HEK293 (cell line): Measurements from ENCODE around the gene ENKUR.
A peak's percentile ranks its signal among the peaks of the same experiment; 100 is the strongest.

ENCODE experiments used
- BCL6B ChIP-seq: fragments of 450-650 bp; formaldehyde crosslinking; IDR thresholded peaks from 2 replicates; pipeline ENCODE4 v1.5.1; 2017; ENCODE audit warnings: missing biosample characterization, missing genetic modification characterization
- HOXC10 ChIP-seq: sonication (generic); formaldehyde crosslinking; IDR thresholded peaks from 2 replicates; pipeline ENCODE4 v1.8.1; 2023; ENCODE audit warnings: mild to moderate bottlenecking, missing genetic modification reagents
- INSM2 ChIP-seq: fragments of 450-650 bp; formaldehyde crosslinking; IDR thresholded peaks from 2 replicates; pipeline ENCODE4 v1.5.1; 2016; ENCODE audit warnings: missing biosample characterization, missing genetic modification characterization
- PRDM1 ChIP-seq: fragments of 450-650 bp; formaldehyde crosslinking; IDR thresholded peaks from 2 replicates; pipeline ENCODE4; 2016; ENCODE audit warnings: missing biosample characterization, missing genetic modification characterization
- PRDM4 ChIP-seq: fragments of 450-650 bp; formaldehyde crosslinking; IDR thresholded peaks from 2 replicates; pipeline ENCODE4 v1.5.1; 2017; ENCODE audit warnings: missing biosample characterization, missing genetic modification characterization
- SALL2 ChIP-seq: fragments of 450-650 bp; formaldehyde crosslinking; IDR thresholded peaks from 2 replicates; pipeline ENCODE4 v1.5.0; 2017; ENCODE audit warnings: missing biosample characterization, mild to moderate bottlenecking, missing genetic modification characterization, borderline replicate concordance
- SETDB1 ChIP-seq: IDR thresholded peaks from one replicate; pipeline ENCODE4 v1.6.1; 2017; ENCODE audit warnings: mild to moderate bottlenecking, low read length, moderate library complexity, mixed read lengths; ENCODE audit not compliant: insufficient read length
- SP2 ChIP-seq: fragments of 450-650 bp; formaldehyde crosslinking; IDR thresholded peaks from 2 replicates; pipeline ENCODE4 v1.5.1; 2016; ENCODE audit warnings: missing biosample characterization, missing genetic modification characterization
- ZBTB26 ChIP-seq: fragments of 450-650 bp; formaldehyde crosslinking; optimal IDR thresholded peaks from 2 replicates; pipeline ENCODE3; 2016; ENCODE audit warnings: missing biosample characterization, mild to moderate bottlenecking, missing genetic modification characterization
- ZBTB49 ChIP-seq: fragments of 450-650 bp; formaldehyde crosslinking; IDR thresholded peaks from 2 replicates; pipeline ENCODE4 v1.5.1; 2016; ENCODE audit warnings: missing biosample characterization, missing genetic modification characterization, low read depth
- ZFHX2 ChIP-seq: fragments of 450-650 bp; formaldehyde crosslinking; conservative IDR thresholded peaks from 2 replicates; pipeline ENCODE4 v1.5.1; 2016; ENCODE audit warnings: missing biosample characterization, missing genetic modification characterization
- ZNF10 ChIP-seq: fragments of 450-650 bp; formaldehyde crosslinking; IDR thresholded peaks from 2 replicates; pipeline ENCODE4 v1.5.1; 2017; ENCODE audit warnings: missing biosample characterization, missing genetic modification characterization
- ZNF341 ChIP-seq: fragments of 450-650 bp; formaldehyde crosslinking; IDR thresholded peaks from 2 replicates; pipeline ENCODE4; 2016; ENCODE audit warnings: low read depth, missing biosample characterization, missing genetic modification characterization
- ZNF366 ChIP-seq: fragments of 450-650 bp; formaldehyde crosslinking; conservative IDR thresholded peaks from 2 replicates; pipeline ENCODE4 v1.5.1; 2016; ENCODE audit warnings: missing biosample characterization, missing genetic modification characterization
- ZNF37A ChIP-seq: fragments of 450-650 bp; IDR thresholded peaks from 2 replicates; pipeline ENCODE4 v1.5.1; 2018; ENCODE audit warnings: missing biosample characterization, missing genetic modification characterization
- ZNF391 ChIP-seq: fragments of 450-650 bp; formaldehyde crosslinking; IDR thresholded peaks from 2 replicates; pipeline ENCODE4 v1.5.1; 2016; ENCODE audit warnings: low read depth, missing biosample characterization, missing genetic modification characterization, borderline replicate concordance
- ZNF449 ChIP-seq: fragments of 450-650 bp; formaldehyde crosslinking; IDR thresholded peaks from 2 replicates; pipeline ENCODE4 v1.5.1; 2017; ENCODE audit warnings: missing biosample characterization, mild to moderate bottlenecking, missing genetic modification characterization, moderate library complexity
- ZNF48 ChIP-seq: fragments of 450-650 bp; formaldehyde crosslinking; IDR thresholded peaks from 2 replicates; pipeline ENCODE4 v1.5.1; 2016; ENCODE audit warnings: missing biosample characterization, missing genetic modification characterization
- ZNF585B ChIP-seq: fragments of 450-650 bp; formaldehyde crosslinking; IDR thresholded peaks from 2 replicates; pipeline ENCODE4 v1.5.1; 2016; ENCODE audit warnings: missing biosample characterization, missing genetic modification characterization
- ZNF639 ChIP-seq: fragments of 450-650 bp; formaldehyde crosslinking; IDR thresholded peaks from 2 replicates; pipeline ENCODE4 v1.5.1; 2016; ENCODE audit warnings: missing biosample characterization, missing genetic modification characterization
- ZNF677 ChIP-seq: fragments of 450-650 bp; IDR thresholded peaks from 2 replicates; pipeline ENCODE4 v1.5.0; 2018; ENCODE audit warnings: missing biosample characterization, mild to moderate bottlenecking, missing genetic modification characterization, moderate library complexity
- ZNF707 ChIP-seq: fragments of 450-650 bp; formaldehyde crosslinking; IDR thresholded peaks from 2 replicates; pipeline ENCODE4 v1.5.1; 2016; ENCODE audit warnings: missing biosample characterization, missing genetic modification characterization
- ZNF791 ChIP-seq: fragments of 450-650 bp; formaldehyde crosslinking; IDR thresholded peaks from 2 replicates; pipeline ENCODE4 v1.5.1; 2016; ENCODE audit warnings: missing biosample characterization, missing genetic modification characterization
- ZNF792 ChIP-seq: fragments of 450-650 bp; formaldehyde crosslinking; IDR thresholded peaks from 2 replicates; pipeline ENCODE4 v1.5.1; 2016; ENCODE audit warnings: missing biosample characterization, missing genetic modification characterization
- ZSCAN5A ChIP-seq: fragments of 450-650 bp; formaldehyde crosslinking; IDR thresholded peaks from 2 replicates; pipeline ENCODE4 v1.5.1; 2016; ENCODE audit warnings: missing biosample characterization, missing genetic modification characterization

The ENKUR gene

GRCh38 chr10:25016376-25017153 lies 607 bp upstream of the ENKUR start, which contains the start of gene THNSL1 (continued):
- TF ChIP-seq PRDM4 (tag by site-specific recombination), result peak; percentile 53; the same call in 1 of the 2 replicates
- TF ChIP-seq SALL2 (tag by site-specific recombination), result no peak
- peak; percentile 63; the same call in 1 of the 2 replicates for TF ChIP-seq ZNF341 (tag by site-specific recombination)
- peak; percentile 81; the same call in 1 of the 2 replicates for TF ChIP-seq ZNF639 (tag by site-specific recombination)
- no peak for TF ChIP-seq BCL6B (tag by site-specific recombination)
- TF ChIP-seq SP2 (tag by site-specific recombination), result peak; percentile 96
- no peak for TF ChIP-seq ZNF677 (tag by site-specific recombination)
- peak; percentile 94; the same call in 1 of the 2 replicates for TF ChIP-seq ZNF391 (tag by site-specific recombination)
- TF ChIP-seq ZNF10 (tag by site-specific recombination), result 0 out of 2 replicates have a peak, but pooled peaks have one; percentile 29
- TF ChIP-seq INSM2 (tag by site-specific recombination), result peak; percentile 70
- TF ChIP-seq ZBTB26 (tag by site-specific recombination), result peak; percentile 98
- TF ChIP-seq ZNF707, result no peak
- no peak for TF ChIP-seq ZNF48
- TF ChIP-seq ZNF792 (tag by site-specific recombination), result peak; percentile 55; the same call in 1 of the 2 replicates
- no peak for TF ChIP-seq ZNF37A
- TF ChIP-seq HOXC10 (CRISPR knock-in tag), result 0 out of 2 replicates have a peak, but pooled peaks have one; percentile 52
- peak; percentile 74 for TF ChIP-seq PRDM1 (tag by site-specific recombination)
- peak; percentile 86 for TF ChIP-seq ZFHX2 (tag by site-specific recombination)
- TF ChIP-seq ZNF791 (tag by site-specific recombination), result no peak
- TF ChIP-seq ZNF366, result no peak; the same call in 1 of the 2 replicates
- TF ChIP-seq ZNF585B, result no peak
- 0 out of 2 replicates have a peak, but pooled peaks have one; percentile 21 for TF ChIP-seq ZNF449 (tag by site-specific recombination)
- no peak for TF ChIP-seq ZBTB49 (tag by site-specific recombination)
- peak; percentile 70 for TF ChIP-seq SETDB1
- TF ChIP-seq ZSCAN5A (tag by site-specific recombination), result peak; percentile 82
